GM18873 (cell line): ENCODE data around the gene GCG.

Experiments used
- ATAC-seq: cut with Tn5 transposase; IDR thresholded peaks from one replicate; pipeline ENCODE4 v1.9.1; 2021; ENCODE audit warnings: mild to moderate bottlenecking, moderate library complexity, moderate number of reproducible peaks; ENCODE audit not compliant: unreplicated experiment, low FRiP score

GCG gene

DNA sequence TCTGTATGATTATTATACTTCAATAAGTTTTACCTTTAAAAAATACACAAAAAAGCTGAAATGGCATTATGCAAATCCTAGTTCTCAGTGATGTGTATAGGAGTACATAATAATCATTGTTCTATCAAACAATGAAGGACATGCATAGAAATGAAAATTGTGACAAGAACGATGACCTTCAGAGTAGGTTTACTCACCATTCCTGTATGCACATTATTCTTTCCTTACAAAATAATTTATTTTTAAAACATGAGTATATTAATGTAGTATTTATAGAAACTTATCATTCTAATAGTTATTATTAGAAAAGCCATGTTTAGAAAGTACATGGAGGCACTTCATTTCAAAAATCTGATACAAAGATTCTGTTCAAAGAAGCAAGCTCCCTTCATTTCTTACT lies 45.3 kb downstream of the GCG start:
- ATAC-seq, result no peak

DNA sequence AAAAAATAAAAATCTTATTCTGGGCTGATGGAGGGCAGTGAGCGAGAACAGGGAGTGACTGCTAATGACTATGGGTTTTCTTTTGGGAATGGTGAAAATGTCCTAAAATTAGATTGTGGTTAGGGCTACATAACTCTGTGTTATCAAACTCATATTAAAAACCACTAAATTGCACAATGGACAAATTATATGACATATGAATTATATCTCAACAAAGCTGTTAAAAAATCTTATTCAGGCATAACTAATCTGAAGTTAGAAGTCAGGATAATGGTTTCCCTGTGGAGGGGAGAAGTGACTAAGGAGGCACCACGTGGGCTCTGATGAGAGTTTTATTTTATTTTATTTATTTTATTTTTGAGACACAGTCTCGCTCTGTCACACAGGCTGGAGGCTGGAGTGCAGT lies 45.9 kb downstream of the GCG start:
- no peak for ATAC-seq

DNA sequence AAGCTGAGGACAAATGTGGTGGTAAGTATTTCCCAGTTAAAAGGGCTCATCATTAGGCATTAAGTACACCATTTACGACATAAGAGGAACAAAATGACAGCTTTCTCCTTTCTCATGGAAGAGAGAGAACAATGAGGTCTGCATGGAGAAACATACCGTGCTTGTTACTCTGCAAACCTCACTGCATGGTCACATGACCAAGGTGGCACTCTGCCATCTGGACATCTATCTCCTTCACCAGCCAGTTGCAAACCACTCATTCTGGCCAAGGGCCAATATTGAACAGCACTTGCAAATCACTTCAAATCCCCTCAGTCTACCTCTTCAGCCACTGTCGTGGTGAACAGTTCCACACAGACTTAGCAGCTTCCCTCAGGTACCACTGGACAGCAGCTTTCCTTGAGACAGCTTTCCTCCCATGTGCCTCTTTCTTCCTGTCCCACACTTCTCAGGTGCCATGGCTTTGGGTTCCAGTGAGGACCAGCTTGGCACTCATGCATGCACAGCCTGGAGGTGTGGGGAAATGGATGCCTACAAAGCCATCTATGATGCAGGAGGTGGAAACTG lies 48.5 kb downstream of the GCG start:
- no peak for ATAC-seq

DNA sequence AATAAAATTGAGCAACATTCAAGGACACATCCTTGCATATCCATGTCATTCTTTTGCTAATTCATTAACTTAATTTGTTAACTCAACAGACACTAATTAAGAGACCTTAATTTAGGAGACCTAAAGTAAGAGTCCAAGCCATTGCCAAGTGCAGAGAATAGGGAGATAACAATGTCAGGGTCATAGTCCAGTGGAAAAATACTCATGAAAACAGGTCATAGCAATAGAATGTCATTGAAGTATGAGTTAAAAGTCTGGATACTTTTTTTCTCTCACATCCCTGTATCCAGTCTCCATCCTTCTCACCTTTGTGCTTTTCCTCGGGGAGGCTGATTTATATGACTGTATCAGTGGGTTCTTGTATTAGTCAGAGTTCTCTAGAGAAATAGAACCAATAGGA lies 51.5 kb downstream of the GCG start:
- no peak for ATAC-seq

DNA sequence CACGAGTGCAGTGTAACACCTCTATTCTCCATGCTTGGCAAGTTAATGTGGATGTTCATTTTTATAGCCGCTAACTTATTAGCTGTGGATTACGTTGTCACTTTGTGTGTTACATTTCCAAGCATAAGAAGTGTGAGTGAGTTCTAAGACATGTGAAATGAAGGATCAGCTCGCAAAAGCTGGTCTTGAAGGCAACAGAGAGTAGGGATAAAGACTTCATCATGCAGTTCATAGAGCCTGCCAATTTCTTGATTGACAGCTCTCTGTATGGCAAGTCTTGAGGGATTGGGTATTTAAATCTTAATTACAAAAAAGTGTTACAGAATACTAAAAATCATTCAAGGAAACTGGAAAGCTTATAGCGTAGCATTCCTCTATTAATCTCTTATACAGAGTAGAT lies 52.2 kb downstream of the GCG start:
- ATAC-seq, result no peak
